KOPT-K1 (cell line): ENCODE results near the gene SLC9A3.

ENCODE experiments used
- H3K27ac ChIP-seq: fragments of 200-600 bp; sonication (generic); 2 replicates; pipeline ENCODE4 v1.5.1; 2016; ENCODE audit warnings: antibody characterized with exemption, mild to moderate bottlenecking, low read depth, low read length; ENCODE audit not compliant: poor library complexity, severe bottlenecking
- H3K36me3 ChIP-seq: fragments of 200-600 bp; sonication (generic); 2 replicates; pipeline ENCODE4 v1.5.1; 2017; ENCODE audit warnings: antibody characterized with exemption, mild to moderate bottlenecking, low read length, moderate library complexity; ENCODE audit not compliant: insufficient read depth
- H3K9me3 ChIP-seq: fragments of 200-600 bp; sonication (generic); 2 replicates; pipeline ENCODE4 v1.5.1; 2017; ENCODE audit warnings: antibody characterized with exemption, low read length, mild to moderate bottlenecking; ENCODE audit not compliant: insufficient read depth, poor library complexity, severe bottlenecking

Gene SLC9A3

GRCh38 chr5:545641-546375, 21.6 kb upstream of the SLC9A3 start:
- H3K27ac ChIP-seq = no peak overlapping the region
- H3K36me3 ChIP-seq = no peaks in the 10 kb centered on the region
- H3K9me3 ChIP-seq = peaks cover 2% of the 10 kb centered on the region

GRCh38 chr5:544675-545355, 20.6 kb upstream of the SLC9A3 start:
- no peaks in the 10 kb centered on the region for H3K9me3 ChIP-seq
- H3K36me3 ChIP-seq = no peaks in the 10 kb centered on the region
- no peak overlapping the region for H3K27ac ChIP-seq

GRCh38 chr5:543755-544674, 19.8 kb upstream of the SLC9A3 start:
- H3K27ac ChIP-seq = no peak overlapping the region
- no peaks in the 10 kb centered on the region for H3K36me3 ChIP-seq
- no peaks in the 10 kb centered on the region for H3K9me3 ChIP-seq

- Histone ChIP-seq H3K27ac (no peak overlapping the region), H3K36me3 (no peaks in the 10 kb centered on the region), H3K9me3 (no peaks in the 10 kb centered on the region)
Measured at GRCh38 chr5:543351-543750, 19.1 kb upstream of the SLC9A3 start.

- Histone ChIP-seq H3K27ac (no peak overlapping the region), H3K36me3 (no peaks in the 10 kb centered on the region), H3K9me3 (no peaks in the 10 kb centered on the region)
Measured at GRCh38 chr5:542319-543311, 18.4 kb upstream of the SLC9A3 start.

GRCh38 chr5:541539-542318, 17.5 kb upstream of the SLC9A3 start:
- Histone ChIP-seq H3K9me3 (no peaks in the 10 kb centered on the region), H3K27ac (no peak overlapping the region), H3K36me3 (no peaks in the 10 kb centered on the region)

GRCh38 chr5:540906-541538, 16.8 kb upstream of the SLC9A3 start:
- Histone ChIP-seq H3K9me3 (no peaks in the 10 kb centered on the region), H3K27ac (no peak overlapping the region), H3K36me3 (no peaks in the 10 kb centered on the region)

GRCh38 chr5:540071-540905, 16.0 kb upstream of the SLC9A3 start:
- H3K36me3 ChIP-seq = no peaks in the 10 kb centered on the region

GRCh38 chr5:539469-540070, 15.3 kb upstream of the SLC9A3 start:
- H3K27ac ChIP-seq = no peak overlapping the region
- no peaks in the 10 kb centered on the region for H3K9me3 ChIP-seq
- H3K36me3 ChIP-seq = no peaks in the 10 kb centered on the region

More at GRCh38 chr5:540071-540905, 16.0 kb upstream of the SLC9A3 start:
- Histone ChIP-seq H3K27ac (no peak overlapping the region), H3K9me3 (no peaks in the 10 kb centered on the region)

GRCh38 chr5:538801-539468, 14.7 kb upstream of the SLC9A3 start:
- no peaks in the 10 kb centered on the region for H3K9me3 ChIP-seq
- no peak overlapping the region for H3K27ac ChIP-seq
- no peaks in the 10 kb centered on the region for H3K36me3 ChIP-seq

GRCh38 chr5:538271-538771, 14.1 kb upstream of the SLC9A3 start:
- no peaks in the 10 kb centered on the region for H3K36me3 ChIP-seq
- no peak overlapping the region for H3K27ac ChIP-seq
- H3K9me3 ChIP-seq = no peaks in the 10 kb centered on the region

GRCh38 chr5:537621-538071, 13.4 kb upstream of the SLC9A3 start:
- Histone ChIP-seq H3K9me3 (no peaks in the 10 kb centered on the region), H3K27ac (no peak overlapping the region), H3K36me3 (no peaks in the 10 kb centered on the region)
